ENCODE data around the gene KIAA1191.

KIAA1191 gene

GRCh38 chr5:176388003-176388443 is 26.5 kb upstream of the KIAA1191 start:
- Histone ChIP-seq H3K36me3 (ENCODE audit: control insufficient read depth, low read depth, low read length) (peaks cover 41% of the 10 kb centered on the region), H3K27ac (ENCODE audit: low read length) (peak overlapping the region; percentile 69), H3K4me1 (ENCODE audit: control insufficient read depth, low read depth, low read length) (peaks cover 8% of the 10 kb centered on the region), H3K9me3 (ENCODE audit: control insufficient read depth, low read depth, low read length) (no peaks in the 10 kb centered on the region), H3K27me3 (ENCODE audit: control insufficient read depth, insufficient read depth, low read length) (no peaks in the 10 kb centered on the region), H3K4me3 (ENCODE audit: low read length) (peak overlapping the region; percentile 100), H3K9ac (ENCODE audit: low read length) (peak overlapping the region; percentile 99)

GRCh38 chr5:176387384-176387925 is 25.9 kb upstream of the KIAA1191 start:
- peak overlapping the region; percentile 69 for H3K27ac ChIP-seq (ENCODE audit: low read length)

GRCh38 chr5:176386491-176386890 is 24.9 kb upstream of the KIAA1191 start:
- no peak overlapping the region for H3K27ac ChIP-seq (ENCODE audit: low read length)
- H3K36me3 ChIP-seq (ENCODE audit: control insufficient read depth, low read depth, low read length): peaks cover 53% of the 10 kb centered on the region
- H3K9ac ChIP-seq (ENCODE audit: low read length): no peak overlapping the region
- H3K4me1 ChIP-seq (ENCODE audit: control insufficient read depth, low read depth, low read length): peaks cover 8% of the 10 kb centered on the region
- no peaks in the 10 kb centered on the region for H3K9me3 ChIP-seq (ENCODE audit: control insufficient read depth, low read depth, low read length)
- no peak overlapping the region for H3K4me3 ChIP-seq (ENCODE audit: low read length)
- H3K27me3 ChIP-seq (ENCODE audit: control insufficient read depth, insufficient read depth, low read length): no peaks in the 10 kb centered on the region

More at GRCh38 chr5:176387384-176387925, 25.9 kb upstream of the KIAA1191 start:
- Histone ChIP-seq H3K4me3 (ENCODE audit: low read length) (peak overlapping the region; percentile 100), H3K9me3 (ENCODE audit: control insufficient read depth, low read depth, low read length) (no peaks in the 10 kb centered on the region), H3K27me3 (ENCODE audit: control insufficient read depth, insufficient read depth, low read length) (no peaks in the 10 kb centered on the region), H3K4me1 (ENCODE audit: control insufficient read depth, low read depth, low read length) (peaks cover 8% of the 10 kb centered on the region), H3K9ac (ENCODE audit: low read length) (peak overlapping the region; percentile 99), H3K36me3 (ENCODE audit: control insufficient read depth, low read depth, low read length) (peaks cover 46% of the 10 kb centered on the region)

- H3K36me3 ChIP-seq (ENCODE audit: control insufficient read depth, low read depth, low read length): peaks cover 52% of the 10 kb centered on the region
- H3K9me3 ChIP-seq (ENCODE audit: control insufficient read depth, low read depth, low read length): no peaks in the 10 kb centered on the region
- H3K27me3 ChIP-seq (ENCODE audit: control insufficient read depth, insufficient read depth, low read length): no peaks in the 10 kb centered on the region
- H3K4me3 ChIP-seq (ENCODE audit: low read length): no peak overlapping the region
- peaks cover 8% of the 10 kb centered on the region for H3K4me1 ChIP-seq (ENCODE audit: control insufficient read depth, low read depth, low read length)
- no peak overlapping the region for H3K9ac ChIP-seq (ENCODE audit: low read length)
- no peak overlapping the region for H3K27ac ChIP-seq (ENCODE audit: low read length)
Observed at GRCh38 chr5:176384991-176385390, 23.4 kb upstream of the KIAA1191 start.

- Histone ChIP-seq H3K9me3 (ENCODE audit: control insufficient read depth, low read depth, low read length) (no peaks in the 10 kb centered on the region), H3K27ac (ENCODE audit: low read length) (no peak overlapping the region), H3K4me1 (ENCODE audit: control insufficient read depth, low read depth, low read length) (peaks cover 8% of the 10 kb centered on the region), H3K4me3 (ENCODE audit: low read length) (no peak overlapping the region), H3K27me3 (ENCODE audit: control insufficient read depth, insufficient read depth, low read length) (no peaks in the 10 kb centered on the region), H3K36me3 (ENCODE audit: control insufficient read depth, low read depth, low read length) (peaks cover 57% of the 10 kb centered on the region), H3K9ac (ENCODE audit: low read length) (no peak overlapping the region)
Observed at GRCh38 chr5:176384366-176384930, 22.9 kb upstream of the KIAA1191 start.

- peaks cover 8% of the 10 kb centered on the region for H3K4me1 ChIP-seq (ENCODE audit: control insufficient read depth, low read depth, low read length)
- H3K9ac ChIP-seq (ENCODE audit: low read length): no peak overlapping the region
- H3K4me3 ChIP-seq (ENCODE audit: low read length): no peak overlapping the region
- H3K27ac ChIP-seq (ENCODE audit: low read length): no peak overlapping the region
- H3K9me3 ChIP-seq (ENCODE audit: control insufficient read depth, low read depth, low read length): no peaks in the 10 kb centered on the region
- H3K27me3 ChIP-seq (ENCODE audit: control insufficient read depth, insufficient read depth, low read length): no peaks in the 10 kb centered on the region
- peaks cover 57% of the 10 kb centered on the region for H3K36me3 ChIP-seq (ENCODE audit: control insufficient read depth, low read depth, low read length)
Observed at GRCh38 chr5:176383961-176384360, 22.4 kb upstream of the KIAA1191 start.

- Histone ChIP-seq H3K27ac (ENCODE audit: low read length) (no peak overlapping the region), H3K4me1 (ENCODE audit: control insufficient read depth, low read depth, low read length) (peaks cover 8% of the 10 kb centered on the region), H3K36me3 (ENCODE audit: control insufficient read depth, low read depth, low read length) (peaks cover 57% of the 10 kb centered on the region), H3K27me3 (ENCODE audit: control insufficient read depth, insufficient read depth, low read length) (no peaks in the 10 kb centered on the region), H3K9ac (ENCODE audit: low read length) (no peak overlapping the region), H3K9me3 (ENCODE audit: control insufficient read depth, low read depth, low read length) (no peaks in the 10 kb centered on the region), H3K4me3 (ENCODE audit: low read length) (no peak overlapping the region)
Observed at GRCh38 chr5:176383248-176383905, 21.8 kb upstream of the KIAA1191 start.

GRCh38 chr5:176382721-176383120 is 21.2 kb upstream of the KIAA1191 start:
- peaks cover 57% of the 10 kb centered on the region for H3K36me3 ChIP-seq (ENCODE audit: control insufficient read depth, low read depth, low read length)
- H3K27me3 ChIP-seq (ENCODE audit: control insufficient read depth, insufficient read depth, low read length): no peaks in the 10 kb centered on the region
- H3K9ac ChIP-seq (ENCODE audit: low read length): no peak overlapping the region
- peaks cover 8% of the 10 kb centered on the region for H3K4me1 ChIP-seq (ENCODE audit: control insufficient read depth, low read depth, low read length)
- no peaks in the 10 kb centered on the region for H3K9me3 ChIP-seq (ENCODE audit: control insufficient read depth, low read depth, low read length)
- no peak overlapping the region for H3K4me3 ChIP-seq (ENCODE audit: low read length)
- no peak overlapping the region for H3K27ac ChIP-seq (ENCODE audit: low read length)

GRCh38 chr5:176381979-176382378 is 20.4 kb upstream of the KIAA1191 start:
- Histone ChIP-seq H3K4me3 (ENCODE audit: low read length) (no peak overlapping the region), H3K9me3 (ENCODE audit: control insufficient read depth, low read depth, low read length) (no peaks in the 10 kb centered on the region), H3K4me1 (ENCODE audit: control insufficient read depth, low read depth, low read length) (peaks cover under 1% of the 10 kb centered on the region), H3K9ac (ENCODE audit: low read length) (no peak overlapping the region), H3K36me3 (ENCODE audit: control insufficient read depth, low read depth, low read length) (peaks cover 57% of the 10 kb centered on the region), H3K27me3 (ENCODE audit: control insufficient read depth, insufficient read depth, low read length) (no peaks in the 10 kb centered on the region), H3K27ac (ENCODE audit: low read length) (no peak overlapping the region)

- no peaks in the 10 kb centered on the region for H3K4me1 ChIP-seq (ENCODE audit: control insufficient read depth, low read depth, low read length)
- H3K27ac ChIP-seq (ENCODE audit: low read length): no peak overlapping the region
- H3K9ac ChIP-seq (ENCODE audit: low read length): no peak overlapping the region
- H3K4me3 ChIP-seq (ENCODE audit: low read length): no peak overlapping the region
- no peaks in the 10 kb centered on the region for H3K9me3 ChIP-seq (ENCODE audit: control insufficient read depth, low read depth, low read length)
- no peaks in the 10 kb centered on the region for H3K27me3 ChIP-seq (ENCODE audit: control insufficient read depth, insufficient read depth, low read length)
- H3K36me3 ChIP-seq (ENCODE audit: control insufficient read depth, low read depth, low read length): peaks cover 54% of the 10 kb centered on the region
Observed at GRCh38 chr5:176381423-176381822, 19.9 kb upstream of the KIAA1191 start.

GRCh38 chr5:176379881-176380280 is 18.3 kb upstream of the KIAA1191 start:
- no peak overlapping the region for H3K27ac ChIP-seq (ENCODE audit: low read length)
- peaks cover 40% of the 10 kb centered on the region for H3K36me3 ChIP-seq (ENCODE audit: control insufficient read depth, low read depth, low read length)
- no peak overlapping the region for H3K4me3 ChIP-seq (ENCODE audit: low read length)
- H3K9ac ChIP-seq (ENCODE audit: low read length): no peak overlapping the region
- H3K4me1 ChIP-seq (ENCODE audit: control insufficient read depth, low read depth, low read length): no peaks in the 10 kb centered on the region
- no peaks in the 10 kb centered on the region for H3K27me3 ChIP-seq (ENCODE audit: control insufficient read depth, insufficient read depth, low read length)
- no peaks in the 10 kb centered on the region for H3K9me3 ChIP-seq (ENCODE audit: control insufficient read depth, low read depth, low read length)

All from iPS-18a (cell line).